GM18873 (cell line): ENCODE measurements around the gene FMNL2.
"Not testable (repeated sequence)": the region's sequence is repeated elsewhere in the genome, so short reads cannot be mapped to it uniquely, and the experiment has no call there.

ENCODE experiments used
- ATAC-seq: cut with Tn5 transposase; IDR thresholded peaks from one replicate; pipeline ENCODE4 v1.9.1; 2021; ENCODE audit warnings: mild to moderate bottlenecking, moderate library complexity, moderate number of reproducible peaks; ENCODE audit not compliant: unreplicated experiment, low FRiP score

Gene FMNL2

DNA sequence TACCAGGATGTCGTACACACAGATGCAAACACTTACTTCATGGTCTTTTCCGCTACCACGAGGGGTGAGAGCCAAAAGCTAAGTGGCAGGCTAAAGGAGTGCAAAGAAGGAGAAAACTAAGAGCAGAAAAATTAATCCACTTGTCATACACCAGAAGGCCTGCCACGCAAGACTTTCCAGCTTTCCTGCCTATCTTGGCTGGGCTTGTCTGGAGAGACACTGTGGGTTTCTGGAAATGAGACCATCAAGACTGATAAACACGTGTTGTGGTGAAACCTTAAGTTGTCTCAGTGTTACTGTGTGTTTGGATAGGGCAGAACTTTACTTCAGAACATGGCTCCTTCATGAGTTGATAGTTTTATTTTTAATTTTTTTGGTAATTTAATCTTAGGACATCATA, 175.6 kb downstream of the FMNL2 start:
- ATAC-seq = no peak

DNA sequence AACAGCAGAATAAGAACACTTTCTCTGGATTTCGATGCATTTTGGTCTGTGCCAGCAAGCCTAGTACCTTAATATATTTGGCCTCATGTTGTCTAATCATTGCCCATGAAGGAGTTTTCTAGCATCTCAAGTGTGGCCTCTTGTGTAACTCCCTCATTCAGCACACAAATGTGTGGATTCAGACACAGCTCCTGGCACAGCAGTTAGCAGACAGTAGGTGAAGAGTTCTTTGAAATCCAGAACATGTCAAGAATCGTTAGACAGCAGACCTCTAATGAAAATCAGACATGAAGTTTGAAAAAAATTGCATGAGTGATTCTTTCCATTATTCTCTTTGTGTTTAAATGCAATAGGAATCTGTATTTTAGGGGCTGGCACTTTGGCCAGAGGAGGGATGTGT, 177.0 kb downstream of the FMNL2 start:
- no peak for ATAC-seq

DNA sequence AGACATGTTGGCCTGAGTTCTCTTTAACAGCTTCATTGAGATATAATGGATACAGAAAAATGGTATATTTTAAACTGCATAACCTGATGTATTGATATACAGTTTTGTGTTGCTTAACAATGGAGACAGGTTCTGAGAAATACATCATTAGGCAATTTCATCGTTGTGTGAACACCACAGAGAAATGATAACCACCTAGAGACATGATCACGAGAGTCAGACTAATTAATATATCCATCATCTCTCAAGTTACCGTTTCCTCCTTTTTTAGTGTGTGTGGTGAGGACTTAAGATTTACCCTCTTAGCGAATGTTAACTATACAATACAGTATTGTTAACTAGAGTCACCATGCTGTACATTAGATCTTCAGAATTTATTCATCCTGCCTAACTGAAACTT, 178.1 kb downstream of the FMNL2 start:
- no peak for ATAC-seq

DNA sequence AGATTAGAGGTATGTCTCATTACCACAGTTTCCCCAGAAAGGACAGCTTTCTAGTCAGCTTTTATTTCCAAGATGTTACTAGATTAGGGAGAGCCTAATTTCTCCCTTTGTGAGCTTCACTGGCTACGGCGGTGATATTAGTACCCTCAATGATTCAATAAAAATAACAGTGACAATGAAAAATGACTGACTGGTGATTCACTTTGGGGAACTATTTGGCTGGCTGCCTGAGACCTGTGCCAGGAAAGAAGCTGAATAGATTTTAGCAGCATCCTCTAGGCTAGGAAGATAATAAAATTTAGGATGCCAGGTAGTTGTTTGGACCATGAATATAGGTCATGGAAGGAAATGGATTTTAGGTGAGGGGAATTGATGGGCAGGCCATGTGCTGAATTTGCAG, 178.7 kb downstream of the FMNL2 start:
- ATAC-seq = no peak

DNA sequence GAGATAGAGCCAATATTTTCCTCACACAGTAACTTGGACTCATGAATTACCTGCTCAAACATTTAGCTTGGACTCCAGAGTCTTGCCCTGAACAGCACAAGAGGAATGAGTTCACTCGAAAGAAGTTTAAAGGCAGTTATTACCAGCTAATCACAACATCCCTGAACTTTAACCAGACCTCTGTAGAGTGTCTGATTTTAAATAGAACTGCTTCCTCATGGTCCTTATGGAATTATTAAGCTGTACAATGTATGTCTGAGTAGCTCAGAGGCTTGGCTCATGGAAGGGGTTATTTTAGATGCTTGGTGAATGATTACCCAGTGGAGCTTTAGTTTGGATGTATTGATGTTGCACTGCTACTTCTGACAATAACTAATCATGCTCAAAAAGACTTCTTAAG, 183.1 kb downstream of the FMNL2 start:
- no peak for ATAC-seq

DNA sequence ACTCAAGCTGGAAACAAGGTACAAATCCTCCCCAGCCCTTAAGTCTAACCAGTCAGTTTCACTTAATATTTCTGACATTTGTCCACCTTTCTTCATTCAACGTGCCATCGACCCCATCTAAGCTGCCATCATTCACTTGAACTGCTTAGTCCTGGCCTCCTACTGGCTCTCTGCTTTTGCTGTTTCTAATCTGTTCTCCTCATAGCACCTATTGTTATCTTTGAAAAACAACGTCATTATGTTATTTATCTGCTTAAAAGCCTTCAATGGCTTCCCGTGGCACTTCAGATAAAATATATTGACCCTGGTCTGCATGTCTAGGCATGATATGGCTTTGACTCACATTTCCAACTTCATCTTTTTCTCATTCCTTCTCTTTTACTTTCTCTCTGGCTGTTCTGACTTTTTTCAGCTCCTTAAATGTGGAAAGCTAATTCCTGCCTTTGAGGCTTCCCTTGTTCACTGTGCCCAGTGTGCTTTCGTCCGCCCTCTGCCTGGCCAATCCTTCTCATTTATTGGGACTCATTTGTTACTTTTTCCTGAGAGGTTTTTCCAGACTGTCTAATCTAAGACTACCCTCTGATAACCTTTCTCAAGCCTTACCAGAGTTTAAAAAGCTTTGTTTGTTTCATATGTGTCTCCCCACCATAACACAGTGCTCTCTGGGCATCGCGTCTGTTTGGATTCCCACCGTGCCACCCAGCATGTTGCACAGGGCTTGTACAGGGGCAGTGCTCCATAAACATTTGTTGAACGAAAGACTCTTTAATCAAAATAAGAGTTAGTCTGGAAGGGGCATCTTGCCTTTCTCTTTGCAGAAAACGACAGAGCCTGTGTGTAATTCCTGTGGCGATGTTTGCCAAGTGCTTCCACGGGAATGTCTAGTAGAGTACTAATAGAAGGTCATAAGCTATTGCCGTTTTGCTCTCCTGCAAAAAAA, 183.9 kb downstream of the FMNL2 start:
- ATAC-seq = no peak

DNA sequence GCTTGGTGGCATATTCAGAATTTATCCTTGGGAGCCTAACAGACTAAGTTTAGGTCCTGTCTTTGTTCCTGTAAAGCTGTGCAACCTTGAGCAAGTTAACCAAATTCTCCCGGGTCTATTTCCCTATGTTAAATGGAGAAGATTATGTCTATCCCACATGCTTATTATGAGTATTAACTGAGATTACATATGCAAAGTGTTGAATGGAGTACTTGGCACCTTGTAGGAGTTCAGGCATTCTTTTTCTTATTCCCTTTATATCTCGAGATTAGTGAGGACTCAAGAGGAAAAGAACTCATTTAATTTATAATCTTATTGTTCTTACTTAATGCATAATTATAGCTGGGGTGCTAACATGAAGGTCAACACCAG, 184.6 kb downstream of the FMNL2 start:
- no peak for ATAC-seq

DNA sequence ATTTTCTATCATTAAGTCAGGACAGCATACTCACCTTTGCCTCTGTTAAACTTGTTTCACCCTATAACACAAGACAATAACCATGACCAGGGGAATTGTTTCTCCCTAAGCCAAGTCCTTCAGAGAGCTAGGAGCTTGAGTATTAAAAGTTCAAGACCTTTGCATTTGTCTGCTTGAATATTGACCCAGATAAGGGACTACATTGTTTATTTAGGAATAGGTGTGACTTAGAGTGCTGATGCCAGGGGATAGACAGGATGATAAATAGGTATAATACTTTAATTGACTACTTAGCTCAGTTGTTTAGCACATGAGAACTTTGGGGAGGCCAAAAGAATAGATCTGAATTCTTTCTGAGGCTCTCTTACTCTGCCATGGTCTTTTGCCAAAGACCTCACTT, 185.8 kb downstream of the FMNL2 start:
- no peak for ATAC-seq

DNA sequence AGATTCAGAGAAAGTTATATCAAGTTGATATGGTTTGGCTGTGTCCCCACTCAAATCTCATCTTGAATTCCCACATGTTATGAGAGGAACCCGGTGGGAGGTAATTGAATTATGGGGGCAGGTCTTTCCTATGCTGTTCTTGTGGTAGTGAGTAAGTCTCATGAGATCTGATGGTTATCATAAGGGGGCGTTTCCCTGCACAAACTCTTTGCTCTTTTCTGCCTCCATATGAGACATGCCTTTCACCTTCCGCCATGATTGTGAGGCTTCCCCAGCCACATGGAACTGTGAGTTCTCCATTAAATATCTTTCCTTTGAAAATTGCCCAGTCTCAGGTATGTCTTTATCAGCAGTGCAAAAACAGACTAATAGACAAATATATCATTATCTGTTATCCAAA, 187.5 kb downstream of the FMNL2 start:
- not testable (repeated sequence) for ATAC-seq

DNA sequence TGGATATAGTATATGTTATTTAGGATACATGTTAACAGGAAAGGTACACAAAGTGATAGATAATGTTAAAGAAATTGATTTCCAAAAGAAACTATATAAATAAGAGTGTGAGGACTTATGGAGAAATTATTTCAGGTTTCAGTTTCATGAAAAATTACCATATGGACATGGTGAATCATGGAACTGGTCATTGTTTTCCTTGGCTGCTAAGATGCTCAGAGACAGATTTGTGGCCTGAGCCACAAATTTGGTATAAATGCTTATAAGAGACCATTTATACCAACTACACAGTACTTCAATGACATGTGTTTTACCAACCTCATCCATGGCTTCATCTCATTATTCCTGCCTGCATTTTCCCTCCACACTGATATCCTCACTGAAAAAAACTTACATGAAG, 188.1 kb downstream of the FMNL2 start:
- ATAC-seq = no peak

DNA sequence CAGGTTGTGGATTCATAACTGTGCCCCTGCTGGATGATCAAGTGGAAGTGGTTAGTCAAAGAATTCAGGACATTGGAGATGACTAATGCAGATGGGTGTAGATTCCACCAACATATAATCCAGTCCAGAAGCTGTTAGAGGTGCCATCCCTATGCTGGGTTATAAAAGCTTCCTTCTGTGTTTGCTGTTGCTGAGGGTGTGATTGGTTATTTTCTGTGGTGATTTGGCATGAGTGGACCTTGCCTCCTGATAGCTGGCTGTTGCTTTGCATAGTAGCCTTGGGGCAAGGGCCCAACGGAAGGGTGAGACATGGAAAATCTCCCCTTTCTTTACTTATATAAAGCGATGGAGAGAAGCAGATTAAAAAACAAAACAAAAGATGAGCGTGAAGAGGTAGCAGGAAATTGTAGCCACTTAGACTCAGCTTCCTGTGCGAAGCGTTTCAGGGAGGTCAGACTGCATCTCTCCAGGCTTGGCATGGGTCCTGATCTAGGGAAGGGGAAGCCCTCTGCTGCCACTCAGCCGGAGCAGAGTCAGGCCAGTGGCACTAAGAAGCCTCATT, 190.4 kb downstream of the FMNL2 start:
- ATAC-seq = no peak

DNA sequence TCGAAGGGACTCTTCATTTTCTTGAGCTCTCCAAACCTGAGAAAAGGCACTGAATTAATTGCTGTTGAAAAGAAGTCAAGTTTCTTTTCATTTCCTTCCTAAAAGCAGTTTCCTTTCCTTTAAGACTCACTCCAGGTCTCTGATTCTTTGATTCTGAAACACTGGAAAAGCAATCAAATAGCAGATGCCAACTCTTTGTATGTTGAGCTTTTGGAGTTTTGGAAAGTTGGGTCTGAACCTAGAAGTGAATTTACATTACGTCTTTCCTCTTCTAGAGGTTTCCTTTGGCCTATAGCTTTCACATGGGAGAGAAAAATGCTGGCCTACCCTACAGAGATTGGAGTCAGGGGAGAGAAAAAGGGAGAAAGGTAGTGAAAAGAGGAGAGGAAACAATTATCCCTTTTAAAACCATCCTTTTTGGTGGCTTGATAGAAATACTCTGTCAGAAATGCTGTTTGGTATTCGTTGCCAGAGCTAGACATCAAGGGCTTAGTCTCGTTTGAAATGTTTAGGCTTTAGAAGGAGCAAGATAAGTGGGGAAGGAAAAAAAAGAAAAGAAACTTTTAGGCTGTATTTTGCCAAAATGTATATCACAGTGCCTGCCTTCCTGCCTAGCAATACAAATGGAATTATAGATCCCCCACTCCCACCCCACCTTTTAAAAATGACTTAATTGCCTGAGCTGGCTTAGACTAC, 194.6 kb downstream of the FMNL2 start:
- no peak for ATAC-seq

DNA sequence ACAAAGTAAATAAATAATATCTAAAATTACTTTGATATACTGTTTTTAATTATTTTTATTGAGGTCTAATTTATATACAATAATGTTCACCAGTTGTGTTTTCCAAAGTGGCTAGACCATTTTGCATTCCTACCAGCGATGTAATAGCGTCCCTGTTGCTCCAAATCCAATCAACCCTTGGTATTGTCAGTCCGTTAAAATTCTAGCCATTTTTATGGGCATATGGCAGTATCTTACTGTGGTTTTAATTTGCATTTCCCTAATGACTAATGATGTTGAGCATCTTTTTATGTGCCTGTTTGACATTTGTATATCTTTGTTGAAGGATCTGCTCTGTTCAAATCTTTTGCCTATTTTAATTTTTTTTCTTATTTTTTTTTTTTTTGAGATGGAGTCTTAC, 197.3 kb downstream of the FMNL2 start:
- ATAC-seq = no peak

DNA sequence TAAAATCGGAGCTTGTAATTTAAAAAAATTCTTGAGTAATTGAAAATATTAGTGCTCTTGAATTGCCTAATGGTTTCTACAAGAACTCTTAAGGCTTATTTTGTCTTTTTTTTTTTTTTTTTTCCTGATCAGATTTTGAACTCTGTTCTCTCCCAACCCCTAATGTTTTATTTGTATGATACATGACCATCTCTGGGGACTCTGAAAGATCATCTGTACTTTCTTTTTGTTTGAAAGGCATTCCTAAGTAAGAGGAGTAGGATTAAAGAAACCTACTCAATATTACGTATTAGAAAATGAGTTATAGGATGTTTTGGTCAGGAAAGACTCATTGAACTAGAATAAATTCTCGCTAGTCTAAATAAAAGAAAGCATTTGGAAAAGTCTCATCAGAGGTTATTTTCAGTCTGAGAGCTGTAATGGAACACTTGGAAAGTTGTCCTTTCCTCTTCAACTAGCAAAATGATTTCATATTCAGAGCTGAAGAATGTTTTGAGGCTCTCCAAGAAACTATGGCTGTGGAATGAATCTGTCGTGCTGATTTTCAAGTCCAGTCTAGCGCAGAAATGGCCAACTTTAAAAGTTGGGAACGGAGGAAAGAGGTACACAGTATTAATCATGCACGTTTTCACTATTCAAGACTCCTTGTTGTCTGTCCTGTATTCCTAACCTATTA, 199.6 kb downstream of the FMNL2 start:
- ATAC-seq = no peak

DNA sequence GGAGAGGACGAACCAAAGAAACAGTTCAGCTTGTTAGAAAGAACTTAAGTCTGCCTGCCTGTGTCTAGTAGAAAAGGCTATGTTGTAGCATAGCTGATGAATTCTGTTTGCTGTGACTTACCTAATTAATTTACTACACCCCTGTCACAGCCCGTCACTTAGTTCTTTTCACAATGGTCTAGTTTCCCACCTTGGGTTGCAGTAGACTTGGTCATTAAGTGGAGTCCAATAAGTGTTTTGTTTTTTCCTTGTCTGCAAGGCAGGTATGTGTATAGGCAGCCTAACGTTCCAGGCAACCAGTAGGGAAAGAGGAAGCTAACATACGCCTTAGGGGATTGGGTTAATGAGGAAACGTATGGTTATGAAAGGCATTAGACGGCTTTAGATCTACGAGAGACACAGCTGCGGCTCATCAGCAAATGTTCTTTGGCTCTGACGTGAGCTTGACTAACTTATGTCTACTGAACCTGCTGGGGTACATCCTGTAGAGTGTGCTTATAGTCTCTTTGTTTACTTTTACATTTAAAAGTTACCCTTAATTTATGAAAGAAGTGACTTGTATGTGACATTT, 202.2 kb downstream of the FMNL2 start:
- ATAC-seq = no peak

DNA sequence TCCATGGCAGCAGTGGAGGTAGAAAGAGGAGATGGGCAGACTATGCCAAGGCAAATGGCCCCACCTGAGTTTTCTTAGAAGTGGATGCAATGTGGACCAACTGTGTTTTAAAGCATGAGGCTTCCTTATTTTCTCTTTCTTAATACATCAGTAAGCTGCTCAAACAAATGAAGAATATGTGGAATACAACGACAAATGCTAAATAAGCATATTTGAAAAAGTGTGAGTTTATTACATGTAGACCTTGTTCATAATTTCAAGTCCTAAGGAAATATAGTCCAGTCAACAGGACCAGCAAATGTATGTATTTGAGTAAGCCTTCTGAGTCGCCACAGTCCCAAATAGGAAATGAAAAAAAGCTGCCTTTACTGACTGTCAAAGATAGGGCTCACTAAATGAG, 204.4 kb downstream of the FMNL2 start:
- ATAC-seq = no peak

DNA sequence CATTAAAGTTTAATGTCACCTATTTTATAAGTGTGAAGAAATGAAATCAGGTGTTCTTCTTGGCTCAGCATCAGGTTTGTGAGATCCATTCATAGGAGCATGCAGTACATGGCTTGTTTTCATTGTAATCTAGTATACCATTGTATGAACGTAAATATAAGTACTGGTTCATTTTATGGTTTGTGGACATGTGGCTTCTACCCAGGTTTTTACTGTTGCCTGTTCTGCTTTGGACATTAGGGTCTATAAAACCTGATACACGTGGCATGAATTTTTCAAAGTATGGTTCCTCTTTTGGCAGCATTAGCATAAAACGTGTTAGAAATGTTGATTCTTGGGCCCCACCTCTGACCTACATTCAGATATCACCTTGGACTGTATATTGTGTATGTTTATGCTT, 206.7 kb downstream of the FMNL2 start:
- no peak for ATAC-seq

DNA sequence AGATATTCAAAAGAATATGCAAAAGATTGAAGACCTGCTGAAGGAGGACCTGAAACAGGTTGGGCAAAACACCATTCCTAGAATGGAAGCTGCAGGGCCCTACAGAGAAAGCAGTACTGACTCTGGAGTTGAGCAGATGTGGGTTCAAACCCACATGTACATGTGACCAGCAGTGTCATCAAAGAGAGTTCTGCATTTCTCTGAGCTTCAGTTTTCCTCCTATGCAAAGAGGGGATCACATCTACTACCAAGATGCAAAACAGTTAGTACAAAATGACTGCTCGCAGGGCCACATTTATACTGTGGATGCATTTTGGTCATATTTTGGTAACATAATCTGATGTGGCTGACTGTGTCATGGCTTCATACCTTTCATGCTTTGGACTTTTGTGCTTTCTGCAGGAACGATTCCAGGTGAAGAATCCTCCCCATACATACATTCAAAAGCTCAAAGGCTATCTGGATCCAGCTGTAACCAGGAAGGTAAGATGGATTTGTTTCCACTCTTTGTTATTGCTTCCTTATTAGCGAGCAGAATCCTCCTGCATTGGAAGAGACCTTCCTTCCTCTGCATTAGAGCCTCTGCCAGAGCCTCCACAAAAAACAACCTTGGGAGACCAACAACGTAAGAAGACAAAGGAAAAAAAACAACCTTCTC, 207.5 kb downstream of the FMNL2 start:
- no peak for ATAC-seq

DNA sequence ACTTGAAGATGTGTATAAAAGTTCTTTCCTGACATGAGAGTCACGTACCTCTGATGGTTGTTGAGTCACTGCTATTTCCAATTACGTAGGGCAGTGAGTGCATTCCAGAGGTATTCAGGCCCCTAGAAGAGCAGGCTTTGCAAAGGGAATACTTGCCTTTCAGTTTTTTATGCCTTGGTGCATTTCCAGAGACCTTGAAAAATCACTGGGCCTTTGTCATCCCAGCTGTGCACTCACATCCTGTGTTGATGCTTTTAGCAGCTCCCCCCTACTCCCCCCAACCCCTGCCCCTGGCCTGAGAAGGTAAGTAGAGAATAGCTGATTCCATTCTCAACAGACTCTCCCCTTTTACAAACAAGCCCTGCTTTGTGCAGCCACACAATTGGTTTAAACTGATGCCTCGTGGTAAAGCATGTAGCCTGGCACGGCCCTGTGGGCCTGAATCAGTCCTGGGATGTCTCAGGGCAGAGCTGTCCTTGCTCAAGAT, 208.1 kb downstream of the FMNL2 start:
- ATAC-seq = no peak

DNA sequence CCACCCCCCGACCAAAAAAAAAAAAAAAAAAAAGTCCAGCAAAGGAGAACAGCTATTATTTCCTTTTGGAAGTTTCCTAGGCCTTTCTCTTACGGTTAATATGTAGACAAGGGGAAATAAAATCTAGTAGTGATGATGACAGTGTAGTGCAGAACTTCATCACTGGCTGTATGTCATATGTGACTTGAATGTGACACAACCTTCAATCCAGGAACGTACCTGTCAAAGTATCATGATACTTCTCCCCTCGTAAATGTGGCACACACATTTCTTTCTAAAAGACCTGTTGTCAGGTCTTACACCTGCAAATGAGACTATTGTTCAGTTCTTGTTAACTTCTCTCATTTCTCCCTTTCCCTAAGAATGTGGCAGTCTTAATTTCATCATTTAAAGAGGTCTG, 208.7 kb downstream of the FMNL2 start:
- ATAC-seq = no peak
